ENCODE results near the gene SPN.

Gene SPN

GRCh38 chr16:29641561-29641960, 21.5 kb upstream of the SPN start:
- DNase-seq (ENCODE audit: extremely low read depth, low read depth): no peak
- no peak for TF ChIP-seq CTCF (IDR thresholded peaks at IDR 0.05; ENCODE audit: low read depth, low read length)

DNA sequence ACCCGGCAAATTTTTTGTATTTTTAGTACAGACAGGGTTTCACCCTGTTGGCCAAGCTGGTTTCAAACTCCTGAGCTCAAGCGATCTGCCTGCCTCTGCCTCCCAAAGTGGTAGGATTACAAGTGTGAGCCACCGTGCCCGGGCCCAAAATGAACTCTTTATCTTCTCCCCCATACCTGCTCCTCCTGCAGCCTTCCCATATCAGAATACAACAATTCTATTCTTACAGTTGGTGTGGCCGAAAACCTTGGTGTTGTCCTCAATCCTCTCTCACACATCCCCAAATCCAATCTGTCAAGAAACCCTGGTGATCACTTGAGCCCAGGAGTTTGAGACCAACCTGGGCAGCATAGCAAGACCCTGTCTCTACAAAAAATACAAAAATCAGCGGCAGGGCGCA, 19.5 kb upstream of the SPN start:
- DNase-seq (ENCODE audit: extremely low read depth, low read depth): no peak
- TF ChIP-seq CTCF (IDR thresholded peaks at IDR 0.05; ENCODE audit: low read depth, low read length): no peak

DNA sequence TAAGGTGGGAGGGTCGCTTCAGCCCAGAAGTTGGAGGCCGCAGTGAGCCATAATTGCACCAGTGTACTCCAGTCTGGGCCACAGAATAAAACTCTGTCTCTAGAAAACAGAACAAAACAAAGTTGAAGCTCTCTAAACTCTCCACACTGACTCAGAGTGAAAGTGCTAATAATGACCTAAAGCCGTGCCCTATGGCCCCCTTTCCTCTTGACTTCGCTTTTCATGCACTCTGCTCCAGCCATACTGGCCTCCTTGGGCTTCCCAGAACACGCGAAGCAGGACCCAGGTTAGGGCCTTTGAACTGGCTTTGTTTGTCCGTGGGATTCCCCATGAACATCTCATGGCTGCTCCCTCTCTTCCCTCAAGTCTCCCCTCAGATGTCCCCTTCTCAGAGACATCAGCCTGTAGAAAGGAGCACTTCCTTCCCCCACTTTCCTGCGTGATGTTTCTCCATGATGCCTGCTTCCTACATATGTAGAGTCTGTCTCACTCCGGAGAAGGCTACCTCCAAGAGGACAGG, 18.6 kb upstream of the SPN start:
- no peak for DNase-seq (ENCODE audit: extremely low read depth, low read depth)
- TF ChIP-seq CTCF (IDR thresholded peaks at IDR 0.05; ENCODE audit: low read depth, low read length): no peak

- TF ChIP-seq CTCF (IDR thresholded peaks at IDR 0.05; ENCODE audit: low read depth, low read length): no peak
- DNase-seq (ENCODE audit: extremely low read depth, low read depth): no peak
These were observed 17.9 kb upstream of the SPN start for GRCh38 chr16:29644973-29645693.

GRCh38 chr16:29645694-29646187, 17.3 kb upstream of the SPN start:
- no peak for DNase-seq (ENCODE audit: extremely low read depth, low read depth)
- TF ChIP-seq CTCF (IDR thresholded peaks at IDR 0.05; ENCODE audit: low read depth, low read length): no peak

- TF ChIP-seq CTCF (IDR thresholded peaks at IDR 0.05; ENCODE audit: low read depth, low read length): no peak
- DNase-seq (ENCODE audit: extremely low read depth, low read depth): no peak
These were observed 16.1 kb upstream of the SPN start for GRCh38 chr16:29646947-29647346.

- no peak for DNase-seq (ENCODE audit: extremely low read depth, low read depth)
- TF ChIP-seq CTCF (IDR thresholded peaks at IDR 0.05; ENCODE audit: low read depth, low read length): no peak
These were observed 13.2 kb upstream of the SPN start for GRCh38 chr16:29649588-29650494.

Data from AG09319 (cell line).